Measurements from ENCODE around the gene PPDPF.

PPDPF gene

GRCh38 chr20:63500902-63501817 lies 19.4 kb upstream of the PPDPF start:
- DNase-seq (ENCODE audit: low read depth): no peak

GRCh38 chr20:63501818-63502670 lies 18.5 kb upstream of the PPDPF start:
- no peak for DNase-seq (ENCODE audit: low read depth)

- no peak for DNase-seq (ENCODE audit: low read depth)
Observed at GRCh38 chr20:63502671-63503172, 17.8 kb upstream of the PPDPF start.

- DNase-seq (ENCODE audit: low read depth): no peak
Observed at GRCh38 chr20:63503524-63503923, 17.0 kb upstream of the PPDPF start.

GRCh38 chr20:63504642-63505041 lies 15.9 kb upstream of the PPDPF start:
- no peak for DNase-seq (ENCODE audit: low read depth)

- no peak for DNase-seq (ENCODE audit: low read depth)
Observed at GRCh38 chr20:63505281-63505680, 15.3 kb upstream of the PPDPF start.

GRCh38 chr20:63505723-63506122 lies 14.8 kb upstream of the PPDPF start:
- DNase-seq (ENCODE audit: low read depth): no peak

GRCh38 chr20:63507083-63507743 lies 13.4 kb upstream of the PPDPF start:
- no peak for DNase-seq (ENCODE audit: low read depth)

- DNase-seq (ENCODE audit: low read depth): no peak
Observed at GRCh38 chr20:63508072-63508768, 12.3 kb upstream of the PPDPF start.

GRCh38 chr20:63509088-63509564 lies 11.4 kb upstream of the PPDPF start:
- no peak for DNase-seq (ENCODE audit: low read depth)

- no peak for DNase-seq (ENCODE audit: low read depth)
Observed at GRCh38 chr20:63513207-63513606, 7.4 kb upstream of the PPDPF start.

GRCh38 chr20:63514520-63514919 lies 6.0 kb upstream of the PPDPF start:
- peak; percentile 71 for DNase-seq (ENCODE audit: low read depth)

- no peak for DNase-seq (ENCODE audit: low read depth)
Observed at GRCh38 chr20:63517376-63518309, 2.9 kb upstream of the PPDPF start.

- no peak for DNase-seq (ENCODE audit: low read depth)
Observed at GRCh38 chr20:63518351-63518861, 2.2 kb upstream of the PPDPF start.

GRCh38 chr20:63518946-63519667 lies 1.5 kb upstream of the PPDPF start:
- DNase-seq (ENCODE audit: low read depth): no peak

- peak; percentile 52 for DNase-seq (ENCODE audit: low read depth)
Observed at GRCh38 chr20:63519668-63520503, 679 bp upstream of the PPDPF start.

- DNase-seq (ENCODE audit: low read depth): peak; percentile 50
Observed at GRCh38 chr20:63520934-63521601, 503 bp downstream of the PPDPF start.

GRCh38 chr20:63521602-63522001 lies 1.0 kb downstream of the PPDPF start:
- no peak for DNase-seq (ENCODE audit: low read depth)
